T-helper 2 cell treated with Interferon-gamma antibody and Interleukin-4, amounts not matched to agents 5 μg/mL and 100 μg/mL, for 36 hours (primary cell): ENCODE measurements around the gene CRISPLD2.

Source experiments
- DNase-seq: peaks from one replicate; pipeline ENCODE4 v3.0.0; 2021; ENCODE audit warnings: low spot score
- H3K27ac Mint-ChIP-seq: one replicate; pipeline ENCODE4 v1.8.0; 2021; ENCODE audit warnings: mild to moderate bottlenecking, mixed read lengths
- H3K27me3 Mint-ChIP-seq: one replicate; pipeline ENCODE4 v1.8.0; 2021; ENCODE audit warnings: low read depth, mixed read lengths
- H3K36me3 Mint-ChIP-seq: one replicate; pipeline ENCODE4 v1.8.0; 2021; ENCODE audit warnings: low read depth, mixed read lengths
- H3K4me1 Mint-ChIP-seq: one replicate; pipeline ENCODE4 v1.8.0; 2021; ENCODE audit warnings: low read depth, mixed read lengths
- H3K4me3 Mint-ChIP-seq: one replicate; pipeline ENCODE4 v1.8.0; 2022; ENCODE audit warnings: mild to moderate bottlenecking, moderate library complexity, mixed read lengths
- H3K9me3 Mint-ChIP-seq: one replicate; pipeline ENCODE4 v1.8.0; 2021; ENCODE audit warnings: mixed read lengths

CRISPLD2 gene

GRCh38 chr16:84819644-84820304 is at the start of gene CRISPLD2:
TSS of gene CRISPLD2 (plus strand) at chr16:84819985. CDS start at chr16:84838496, 18,511 bp downstream.
- DNase-seq, result peak; percentile 84
- Mint-ChIP-seq H3K4me1 (peaks cover 7% of the 10 kb centered on the region), H3K27me3 (peaks cover 39% of the 10 kb centered on the region), H3K36me3 (no peaks in the 10 kb centered on the region), H3K4me3 (peak within 1 kb of the TSS; percentile 76), H3K9me3 (no peaks in the 10 kb centered on the region), H3K27ac (no peak within 1 kb of the TSS)

GRCh38 chr16:84773312-84773711 is 46.5 kb upstream of the CRISPLD2 start:
- H3K27ac Mint-ChIP-seq, result no peak overlapping the region
- H3K4me3 Mint-ChIP-seq, result no peak overlapping the region
- H3K36me3 Mint-ChIP-seq, result peaks cover 48% of the 10 kb centered on the region
- no peaks in the 10 kb centered on the region for H3K27me3 Mint-ChIP-seq
- peaks cover 3% of the 10 kb centered on the region for H3K4me1 Mint-ChIP-seq
- no peaks in the 10 kb centered on the region for H3K9me3 Mint-ChIP-seq
- DNase-seq, result no peak

- Mint-ChIP-seq H3K27ac (no peak overlapping the region), H3K4me1 (no peaks in the 10 kb centered on the region), H3K36me3 (peaks cover 43% of the 10 kb centered on the region), H3K4me3 (no peak overlapping the region), H3K9me3 (no peaks in the 10 kb centered on the region), H3K27me3 (no peaks in the 10 kb centered on the region)
- no peak for DNase-seq
Measured at GRCh38 chr16:84774810-84775209, 45.0 kb upstream of the CRISPLD2 start.

- Mint-ChIP-seq H3K4me3 (no peak overlapping the region), H3K27me3 (no peaks in the 10 kb centered on the region), H3K4me1 (no peaks in the 10 kb centered on the region), H3K27ac (no peak overlapping the region), H3K9me3 (no peaks in the 10 kb centered on the region), H3K36me3 (peaks cover 46% of the 10 kb centered on the region)
- no peak for DNase-seq
Measured at GRCh38 chr16:84775262-84775810, 44.4 kb upstream of the CRISPLD2 start.

GRCh38 chr16:84777435-84777834 is 42.4 kb upstream of the CRISPLD2 start:
- Mint-ChIP-seq H3K4me3 (no peak overlapping the region), H3K36me3 (peaks cover 45% of the 10 kb centered on the region), H3K27ac (no peak overlapping the region), H3K27me3 (no peaks in the 10 kb centered on the region), H3K9me3 (no peaks in the 10 kb centered on the region), H3K4me1 (no peaks in the 10 kb centered on the region)
- no peak for DNase-seq

- no peaks in the 10 kb centered on the region for H3K4me1 Mint-ChIP-seq
- DNase-seq, result no peak
- H3K4me3 Mint-ChIP-seq, result no peak overlapping the region
- no peak overlapping the region for H3K27ac Mint-ChIP-seq
- no peaks in the 10 kb centered on the region for H3K27me3 Mint-ChIP-seq
- peaks cover 38% of the 10 kb centered on the region for H3K36me3 Mint-ChIP-seq
- H3K9me3 Mint-ChIP-seq, result no peaks in the 10 kb centered on the region
Measured at GRCh38 chr16:84778720-84779119, 41.1 kb upstream of the CRISPLD2 start.

- H3K9me3 Mint-ChIP-seq, result no peaks in the 10 kb centered on the region
Measured at GRCh38 chr16:84780063-84780462, 39.7 kb upstream of the CRISPLD2 start.

GRCh38 chr16:84780544-84781376 is 39.0 kb upstream of the CRISPLD2 start:
- no peaks in the 10 kb centered on the region for H3K27me3 Mint-ChIP-seq
- H3K9me3 Mint-ChIP-seq, result no peaks in the 10 kb centered on the region
- H3K36me3 Mint-ChIP-seq, result peaks cover 28% of the 10 kb centered on the region
- DNase-seq, result no peak
- no peak overlapping the region for H3K4me3 Mint-ChIP-seq
- H3K27ac Mint-ChIP-seq, result no peak overlapping the region
- H3K4me1 Mint-ChIP-seq, result no peaks in the 10 kb centered on the region

More at GRCh38 chr16:84780063-84780462, 39.7 kb upstream of the CRISPLD2 start:
- Mint-ChIP-seq H3K27ac (no peak overlapping the region), H3K27me3 (no peaks in the 10 kb centered on the region), H3K4me3 (no peak overlapping the region), H3K4me1 (no peaks in the 10 kb centered on the region), H3K36me3 (peaks cover 31% of the 10 kb centered on the region)
- DNase-seq, result no peak

- Mint-ChIP-seq H3K27ac (no peak overlapping the region), H3K4me3 (no peak overlapping the region), H3K27me3 (no peaks in the 10 kb centered on the region), H3K9me3 (no peaks in the 10 kb centered on the region), H3K4me1 (no peaks in the 10 kb centered on the region), H3K36me3 (peaks cover 18% of the 10 kb centered on the region)
- DNase-seq, result no peak
Measured at GRCh38 chr16:84782846-84783245, 36.9 kb upstream of the CRISPLD2 start.

- H3K4me3 Mint-ChIP-seq, result no peak overlapping the region
- no peaks in the 10 kb centered on the region for H3K27me3 Mint-ChIP-seq
- H3K36me3 Mint-ChIP-seq, result no peaks in the 10 kb centered on the region
- H3K27ac Mint-ChIP-seq, result no peak overlapping the region
- H3K9me3 Mint-ChIP-seq, result no peaks in the 10 kb centered on the region
- H3K4me1 Mint-ChIP-seq, result no peaks in the 10 kb centered on the region
- DNase-seq, result no peak
Measured at GRCh38 chr16:84785843-84786581, 33.8 kb upstream of the CRISPLD2 start.

GRCh38 chr16:84786605-84787262 is 33.1 kb upstream of the CRISPLD2 start:
- no peak overlapping the region for H3K4me3 Mint-ChIP-seq
- H3K27me3 Mint-ChIP-seq, result no peaks in the 10 kb centered on the region
- H3K27ac Mint-ChIP-seq, result no peak overlapping the region
- H3K4me1 Mint-ChIP-seq, result no peaks in the 10 kb centered on the region
- DNase-seq, result no peak
- H3K9me3 Mint-ChIP-seq, result no peaks in the 10 kb centered on the region
- H3K36me3 Mint-ChIP-seq, result no peaks in the 10 kb centered on the region

- H3K27me3 Mint-ChIP-seq, result no peaks in the 10 kb centered on the region
- DNase-seq, result no peak
- no peaks in the 10 kb centered on the region for H3K9me3 Mint-ChIP-seq
- H3K4me1 Mint-ChIP-seq, result no peaks in the 10 kb centered on the region
- no peaks in the 10 kb centered on the region for H3K36me3 Mint-ChIP-seq
- H3K27ac Mint-ChIP-seq, result no peak overlapping the region
- H3K4me3 Mint-ChIP-seq, result no peak overlapping the region
Measured at GRCh38 chr16:84787263-84787622, 32.5 kb upstream of the CRISPLD2 start.

- Mint-ChIP-seq H3K4me1 (no peaks in the 10 kb centered on the region), H3K9me3 (no peaks in the 10 kb centered on the region), H3K4me3 (no peak overlapping the region), H3K27me3 (no peaks in the 10 kb centered on the region), H3K36me3 (no peaks in the 10 kb centered on the region), H3K27ac (no peak overlapping the region)
- no peak for DNase-seq
Measured at GRCh38 chr16:84788920-84789391, 30.8 kb upstream of the CRISPLD2 start.
